Left colon (tissue), 2 donors: Measurements from ENCODE around the gene KCNAB2. TPM values are rescaled to one million over a fixed set of nuclear protein-coding genes. Genes with fewer than 3 reads are reported as not detected.
A peak's percentile ranks its signal among the peaks of the same experiment; 100 is the strongest.
"Not testable (repeated sequence)": the region's sequence is repeated elsewhere in the genome, so short reads cannot be mapped to it uniquely, and the experiment has no call there.

ENCODE experiments used
- ATAC-seq: fragments of 200-7000 bp; cut with Tn5 transposase; one replicate; pipeline ENCODE4 v1.9.1; 2020; ENCODE audit warnings: mild to moderate bottlenecking, moderate library complexity
- DNase-seq, 2 donors: peaks; one replicate each; pipeline ENCODE4 v3.0.0-alpha.2; 2020
- intact Hi-C, 2 donors: fragments of 100-400 bp; cut with DNase I in 1 of 2; cut with micrococcal nuclease in 1 of 2; formaldehyde crosslinking; loops; one replicate each; pipeline versions ENCODE4 v1.11.2 to v1.14.0; 2022; cut with DNase I, micrococcal nuclease
- total RNA-seq, 2 donors: library from RNA; stranded (reverse); fragmentation: NEBNext Ultra II Directional; extraction: Animal tissue kit (Norgen Biotek cat#: 25700); gene quantifications; one replicate each; pipeline ENCODE4 v1.2.1, GENCODE V29; 2021
- donor health status: DM: no; HTN: no; CAD: no.
- donor health status: DM: yes; HTN: yes; CAD: no.

KCNAB2 gene
- total RNA-seq, 2 donors from 2014 or later = 4.2 to 7.5 TPM

- intact Hi-C loops = no loop called here
- no peak for DNase-seq
- ATAC-seq = no peak
These were observed 591 bp downstream of the KCNAB2 start for GRCh38 chr1:6046279-6046678.

GRCh38 chr1:6048179-6048867, 2.6 kb downstream of the KCNAB2 start:
- DNase-seq (no peak), ATAC-seq (no peak)
- intact Hi-C loops = no loop called here

GRCh38 chr1:6049419-6049818, 3.7 kb downstream of the KCNAB2 start:
- no peak for DNase-seq
- intact Hi-C loops = no loop called here
- no peak for ATAC-seq

GRCh38 chr1:6051423-6051822, 5.7 kb downstream of the KCNAB2 start:
- ATAC-seq = no peak
- intact Hi-C loops = no loop called here
- DNase-seq = no peak

- ATAC-seq (peak; percentile 69), DNase-seq (peak; percentile 44 to 79)
- intact Hi-C loops = no loop called here
These were observed 7.0 kb downstream of the KCNAB2 start for GRCh38 chr1:6052543-6053205.

- DNase-seq (no peak), ATAC-seq (no peak)
- intact Hi-C loops = no loop called here
These were observed 7.5 kb downstream of the KCNAB2 start for GRCh38 chr1:6053206-6053546.

GRCh38 chr1:6054596-6054995, 8.9 kb downstream of the KCNAB2 start:
- intact Hi-C loops = no loop called here
- no peak for DNase-seq

GRCh38 chr1:6056572-6056948, 10.9 kb downstream of the KCNAB2 start:
- DNase-seq (no peak), ATAC-seq (no peak)
- intact Hi-C loops = no loop called here

More at GRCh38 chr1:6054596-6054995, 8.9 kb downstream of the KCNAB2 start:
- no peak for ATAC-seq

GRCh38 chr1:6057170-6057845, 11.6 kb downstream of the KCNAB2 start:
- no peak for DNase-seq
- peak; percentile 55 for ATAC-seq
- intact Hi-C loops = no loop called here

GRCh38 chr1:6059866-6060265, 14.2 kb downstream of the KCNAB2 start:
- no peak for ATAC-seq
- DNase-seq = no peak
- intact Hi-C loops = no loop called here

- no peak for ATAC-seq
- intact Hi-C loops = no loop called here
- no peak for DNase-seq
These were observed 17.0 kb downstream of the KCNAB2 start for GRCh38 chr1:6062670-6063069.

- ATAC-seq, intact Hi-C loops, DNase-seq: not testable (repeated sequence)
These were observed 17.9 kb downstream of the KCNAB2 start for GRCh38 chr1:6063532-6064053.

GRCh38 chr1:6065093-6065858, 19.6 kb downstream of the KCNAB2 start:
- intact Hi-C loops = no loop called here
- ATAC-seq (no peak), DNase-seq (no peak)

GRCh38 chr1:6066680-6067079, 21.0 kb downstream of the KCNAB2 start:
- DNase-seq = no peak
- intact Hi-C loops = no loop called here
- ATAC-seq = no peak

GRCh38 chr1:6068073-6068472, 22.4 kb downstream of the KCNAB2 start:
- ATAC-seq = no peak
- DNase-seq = no peak
- intact Hi-C loops = no loop called here

GRCh38 chr1:6068932-6069331, 23.2 kb downstream of the KCNAB2 start:
- no peak for DNase-seq
- no peak for ATAC-seq
- intact Hi-C loops = no loop called here

GRCh38 chr1:6069573-6069972, 23.9 kb downstream of the KCNAB2 start:
- no peak for ATAC-seq
- no peak for DNase-seq
- intact Hi-C loops = no loop called here

GRCh38 chr1:6070450-6070974, 24.8 kb downstream of the KCNAB2 start:
- intact Hi-C loops = no loop called here
- ATAC-seq (no peak), DNase-seq (no peak)

- intact Hi-C loops = no loop called here
- DNase-seq (no peak), ATAC-seq (no peak)
These were observed 25.5 kb downstream of the KCNAB2 start for GRCh38 chr1:6071219-6071618.
